ENCODE measurements around the gene SPACA9. TPM values are rescaled to one million over a fixed set of nuclear protein-coding genes. Genes with fewer than 3 reads are reported as not detected.

Gene SPACA9
- 1.6 TPM in 2 replicates for total RNA-seq

DNA sequence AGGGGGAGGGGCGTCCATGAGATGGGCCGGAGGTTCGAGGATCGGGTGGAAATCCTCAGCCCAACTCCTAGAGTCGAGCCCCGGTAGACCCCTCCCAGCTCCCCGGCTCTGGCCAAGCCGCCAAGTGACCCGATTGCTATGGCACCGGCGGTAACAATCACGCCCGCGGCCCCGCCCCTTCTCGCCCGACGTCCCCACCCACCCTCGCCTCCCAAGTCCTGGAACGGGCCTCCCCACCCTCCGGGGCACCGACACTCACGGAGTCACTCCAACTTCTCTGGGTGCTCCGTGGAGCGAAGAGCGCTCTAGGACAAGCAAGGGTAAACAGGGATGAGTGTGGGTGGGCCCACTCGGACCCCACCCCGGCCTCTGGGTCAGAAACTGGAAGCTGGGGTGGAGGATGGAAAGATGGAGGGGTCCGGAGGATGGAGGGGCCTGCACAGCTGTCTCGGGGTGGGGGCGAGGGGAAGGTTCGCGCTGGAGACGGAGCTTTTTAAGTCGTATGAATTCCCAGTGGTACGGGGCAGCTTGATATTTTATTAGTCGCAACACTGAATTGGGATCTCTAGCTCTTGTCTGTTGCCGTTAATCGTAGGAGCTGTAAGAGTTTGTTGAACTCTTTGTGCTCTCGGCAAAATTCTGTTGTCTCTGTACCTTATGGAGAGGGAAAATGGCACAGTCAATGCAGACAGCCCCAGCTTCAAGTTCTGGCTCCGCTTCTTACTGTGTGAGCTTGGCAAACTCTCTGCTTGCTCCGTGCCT, at the start of gene SPACA9:
Gene SPACA9, plus strand, starts transcription at position 204 of the 762 bp plus-strand sequence. CDS start 5,050 bp downstream, outside the sequence.
- DNase-seq (ENCODE audit: low read depth, low spot score): no peak

DNA sequence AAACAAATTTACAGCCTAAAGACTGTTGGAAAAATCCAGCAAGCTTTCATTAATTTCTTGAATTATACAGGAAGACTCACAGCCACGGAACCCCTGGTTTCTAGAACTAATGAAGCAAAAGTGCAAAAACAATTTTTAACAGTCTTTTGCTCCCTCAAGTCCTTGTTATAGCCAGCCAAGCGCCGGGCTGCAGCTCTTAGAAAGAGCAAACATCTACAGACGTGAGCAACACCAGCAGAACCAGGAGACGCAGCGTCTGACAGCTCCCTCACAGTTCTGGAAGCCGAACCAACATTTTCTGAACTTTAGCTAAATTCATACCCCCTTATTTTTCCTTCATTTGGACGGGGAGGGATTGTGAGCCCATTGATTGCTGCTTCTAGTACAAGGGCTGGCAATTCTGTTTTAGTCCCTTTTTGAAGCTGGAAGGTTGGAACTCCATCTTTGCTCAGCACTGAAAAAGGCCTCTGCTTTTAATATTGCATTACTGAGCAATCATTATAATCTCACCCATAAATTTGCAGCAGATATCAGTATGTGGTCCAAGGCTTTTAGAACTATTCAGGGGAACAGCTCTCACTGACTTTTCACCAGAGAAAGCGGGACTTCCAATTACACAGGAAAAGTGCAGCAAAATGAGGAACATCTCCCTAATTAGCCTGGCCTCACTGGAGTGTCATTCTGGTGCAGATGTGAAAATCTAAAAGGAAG, 46.4 kb upstream of the SPACA9 start:
- no peak for DNase-seq (ENCODE audit: low read depth, low spot score)

- DNase-seq (ENCODE audit: low read depth, low spot score): no peak
Observed at GRCh38 chr9:132833550-132834121, 45.1 kb upstream of the SPACA9 start.

DNA sequence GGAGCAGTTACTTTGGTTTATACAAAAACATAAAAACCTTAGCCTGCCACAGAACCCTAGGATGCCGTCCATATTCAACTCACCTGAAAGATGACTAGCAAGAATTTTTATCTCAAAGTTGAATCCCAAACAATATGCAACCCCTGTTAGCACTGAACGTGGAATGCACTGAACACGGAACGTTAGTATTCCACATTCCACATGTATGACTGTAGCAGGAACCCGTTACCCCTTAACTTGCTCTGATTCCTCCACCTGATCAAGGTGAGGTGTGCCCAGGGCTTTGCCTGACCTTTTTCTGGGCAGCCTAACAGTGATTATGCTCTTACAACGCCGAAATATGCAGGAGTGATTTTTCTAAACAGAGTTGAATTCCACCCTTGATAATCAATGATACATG, 44.4 kb upstream of the SPACA9 start:
- no peak for DNase-seq (ENCODE audit: low read depth, low spot score)

DNA sequence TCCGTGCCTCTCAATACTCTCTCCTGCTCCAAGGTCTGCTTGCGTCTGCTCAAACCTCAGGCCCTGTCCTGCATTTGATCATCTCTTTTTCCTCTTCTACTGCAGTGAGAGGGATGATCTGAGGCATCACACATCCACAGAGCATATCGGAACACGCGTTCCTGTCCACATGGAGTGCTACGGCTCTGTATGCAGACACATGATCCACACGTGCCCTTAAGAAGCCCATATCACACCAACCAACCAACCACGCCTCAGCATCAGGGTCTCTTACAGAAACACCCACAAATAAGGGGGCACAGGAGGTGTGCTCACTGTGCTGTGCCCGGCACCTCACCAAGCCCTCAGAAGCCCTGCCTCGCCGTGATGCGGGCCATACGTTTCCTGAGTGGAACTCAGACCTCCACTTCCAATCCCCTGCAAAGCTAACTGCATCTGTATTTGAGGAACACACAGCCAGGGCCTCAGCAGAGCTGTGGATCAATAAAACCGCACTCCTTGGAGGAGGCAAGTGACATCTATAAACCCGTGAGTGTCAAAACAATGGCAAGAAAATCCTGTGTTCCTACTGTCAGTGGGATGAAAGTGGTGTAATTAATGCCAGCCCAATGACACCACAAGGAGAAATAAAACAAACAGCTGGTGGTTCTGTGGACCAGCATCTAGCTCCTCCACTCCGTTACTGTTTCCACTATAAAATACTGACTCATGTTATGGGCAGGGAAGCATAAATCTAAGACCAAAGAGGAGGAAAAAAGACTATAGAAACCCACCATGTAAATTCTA, 41.0 kb upstream of the SPACA9 start:
- no peak for DNase-seq (ENCODE audit: low read depth, low spot score)

- DNase-seq (ENCODE audit: low read depth, low spot score): no peak
Observed at GRCh38 chr9:132838291-132838690, 40.4 kb upstream of the SPACA9 start.

GRCh38 chr9:132840980-132841379, 37.7 kb upstream of the SPACA9 start:
- DNase-seq (ENCODE audit: low read depth, low spot score): no peak

- no peak for DNase-seq (ENCODE audit: low read depth, low spot score)
Observed at GRCh38 chr9:132842124-132843044, 36.3 kb upstream of the SPACA9 start.

DNA sequence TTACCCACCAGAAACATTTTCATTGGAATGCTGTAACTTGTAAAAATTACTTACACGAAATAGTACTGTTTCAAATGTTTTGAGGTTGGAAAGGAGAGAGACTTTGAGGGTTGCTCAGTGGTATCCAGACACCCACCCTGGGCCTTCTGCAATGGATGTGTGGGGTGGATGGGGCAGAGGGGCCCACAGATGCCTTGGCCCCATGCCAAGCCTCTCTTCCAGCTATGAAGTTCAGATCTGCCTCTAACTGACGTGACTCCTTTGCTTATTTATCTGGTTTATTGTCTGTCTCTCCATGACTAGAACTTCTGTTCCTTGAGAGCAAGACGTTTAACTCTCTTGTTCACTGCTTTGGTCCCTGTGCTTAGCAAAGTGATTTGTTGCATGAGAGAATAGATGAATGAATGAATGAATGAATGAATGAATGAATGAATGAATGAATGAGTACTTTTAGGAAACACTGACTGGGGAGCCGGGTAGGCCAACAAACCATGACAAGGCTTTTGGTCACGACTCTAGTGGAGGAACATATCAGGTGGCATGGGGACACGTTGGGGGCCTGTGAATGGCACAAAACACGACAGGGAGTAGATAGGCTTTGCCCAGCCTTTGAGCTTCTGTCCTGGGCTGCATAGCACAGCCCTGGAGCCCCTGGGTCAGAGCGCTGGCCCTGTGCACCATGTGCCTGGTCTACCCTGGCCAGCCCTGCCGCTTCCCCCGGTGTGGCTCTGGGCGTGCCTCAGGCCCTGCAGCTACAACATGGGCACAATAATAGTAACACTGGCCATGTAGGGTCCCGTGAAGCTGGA, 32.4 kb upstream of the SPACA9 start:
- DNase-seq (ENCODE audit: low read depth, low spot score): no peak

- DNase-seq (ENCODE audit: low read depth, low spot score): no peak
Observed at GRCh38 chr9:132846918-132847515, 31.7 kb upstream of the SPACA9 start.

- DNase-seq (ENCODE audit: low read depth, low spot score): no peak
Observed at GRCh38 chr9:132849185-132849706, 29.5 kb upstream of the SPACA9 start.

GRCh38 chr9:132853482-132853881, 25.2 kb upstream of the SPACA9 start:
- no peak for DNase-seq (ENCODE audit: low read depth, low spot score)

DNA sequence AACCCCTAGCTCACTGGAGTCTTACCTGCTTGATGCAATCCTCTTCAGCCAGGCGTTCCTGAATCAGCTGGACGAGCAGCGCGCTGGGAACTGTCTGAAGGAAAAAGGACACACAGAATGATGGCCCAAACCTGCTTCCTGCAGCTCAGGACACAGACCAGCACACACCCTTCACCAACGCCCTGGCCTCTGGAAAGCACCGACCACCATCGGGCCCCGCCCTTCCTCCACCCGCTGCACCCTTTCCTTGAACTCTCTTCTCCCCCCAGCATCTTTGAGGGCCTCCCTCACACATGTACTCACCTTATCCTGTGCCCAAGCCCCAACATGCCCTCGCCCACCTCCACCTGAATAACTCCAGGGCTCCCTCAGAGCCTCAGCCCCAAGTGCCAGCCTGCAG, 23.9 kb upstream of the SPACA9 start:
- no peak for DNase-seq (ENCODE audit: low read depth, low spot score)

GRCh38 chr9:132855904-132856303, 22.8 kb upstream of the SPACA9 start:
- no peak for DNase-seq (ENCODE audit: low read depth, low spot score)

GRCh38 chr9:132857031-132857430, 21.7 kb upstream of the SPACA9 start:
- no peak for DNase-seq (ENCODE audit: low read depth, low spot score)

DNA sequence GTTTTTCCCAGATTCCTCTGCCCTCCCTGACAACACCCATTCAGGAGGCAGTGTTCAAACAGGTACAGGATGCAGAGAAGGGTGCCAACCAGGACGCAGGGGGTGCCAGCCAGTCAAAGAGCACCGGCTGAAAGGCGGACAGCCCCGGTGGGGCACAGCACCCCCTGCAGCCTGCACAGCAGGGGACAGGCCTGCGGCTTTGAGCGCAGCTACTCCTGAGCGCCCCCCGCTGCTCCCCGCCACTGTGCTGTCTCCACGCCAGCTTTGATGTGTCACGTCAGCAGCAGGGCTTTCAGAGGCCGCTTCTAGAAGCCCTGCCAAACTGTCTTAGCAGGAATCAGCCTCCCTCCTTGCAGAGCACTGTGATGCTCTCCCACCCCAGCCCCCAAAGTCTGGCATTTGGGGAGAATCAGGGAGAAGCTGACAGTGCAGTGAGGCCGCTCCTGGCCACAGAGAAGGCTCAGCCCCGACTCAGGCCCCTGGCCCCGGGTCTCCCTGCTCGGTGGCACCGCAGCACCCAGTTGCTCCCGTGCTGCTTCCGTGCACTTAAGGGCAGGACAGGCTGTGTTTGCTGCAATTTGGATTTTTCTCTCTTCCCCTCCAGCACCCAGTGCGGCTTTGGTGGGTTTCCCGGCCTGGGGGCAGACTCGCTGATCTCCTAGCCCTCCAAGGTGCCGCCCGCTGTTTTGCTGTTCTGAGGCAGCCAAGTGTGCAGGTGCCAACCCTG, 20.9 kb upstream of the SPACA9 start:
- no peak for DNase-seq (ENCODE audit: low read depth, low spot score)

DNA sequence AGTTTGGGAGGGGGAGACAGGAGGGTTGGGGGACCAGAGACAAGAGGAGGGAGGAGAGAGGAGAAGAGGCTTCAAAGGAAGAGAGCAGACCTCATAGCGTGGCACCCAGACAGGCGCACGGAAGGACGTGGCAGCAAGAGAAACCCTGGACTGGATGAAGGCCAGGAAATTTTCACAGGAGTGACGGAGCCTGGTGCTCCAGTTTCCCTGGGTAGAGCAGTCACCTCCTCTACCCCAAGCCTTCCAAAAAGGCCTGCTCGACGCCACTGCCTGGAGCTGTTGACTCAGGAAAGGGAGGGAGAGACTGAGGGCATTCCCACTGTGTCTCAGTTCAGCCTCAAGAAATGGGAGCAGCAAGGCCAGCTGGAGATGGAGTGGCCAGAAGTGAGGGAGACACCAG, 19.9 kb upstream of the SPACA9 start:
- DNase-seq (ENCODE audit: low read depth, low spot score): no peak

DNA sequence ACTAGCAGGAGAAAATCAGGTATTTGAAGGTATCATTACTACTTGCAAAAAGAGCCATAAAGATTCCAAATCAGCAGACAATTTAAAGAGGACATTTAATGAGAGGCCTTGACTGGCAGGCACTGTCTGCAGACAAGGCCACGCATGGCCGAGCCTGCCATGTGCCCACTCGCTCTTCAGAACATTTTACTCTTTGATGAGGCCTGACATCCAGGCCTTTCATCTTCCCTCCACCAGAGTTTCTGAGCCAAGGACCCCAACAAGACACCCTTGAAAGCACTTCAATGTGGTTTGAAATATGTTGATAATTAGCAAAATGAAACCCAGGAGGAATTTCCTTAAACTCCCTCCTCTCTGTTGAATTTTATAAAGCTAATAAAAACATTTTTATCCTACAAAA, 17.0 kb upstream of the SPACA9 start:
- no peak for DNase-seq (ENCODE audit: low read depth, low spot score)

GRCh38 chr9:132862533-132862932, 16.2 kb upstream of the SPACA9 start:
- DNase-seq (ENCODE audit: low read depth, low spot score): no peak

All from pulmonary artery endothelial cell (primary cell).